NCI-H1930 (cell line): ENCODE data around the gene UBA3.

ENCODE experiments used
- DNase-seq, 2 experiments: peaks; one replicate each; lab custom pipeline; 2025; lab: John Stamatoyannopoulos, UW

The UBA3 gene

GRCh38 chr3:69011096-69011730 lies 69.0 kb downstream of the UBA3 start:
- DNase-seq, result no peak

- no peak for DNase-seq
These were observed 70.4 kb downstream of the UBA3 start for GRCh38 chr3:69009559-69010410.

DNA sequence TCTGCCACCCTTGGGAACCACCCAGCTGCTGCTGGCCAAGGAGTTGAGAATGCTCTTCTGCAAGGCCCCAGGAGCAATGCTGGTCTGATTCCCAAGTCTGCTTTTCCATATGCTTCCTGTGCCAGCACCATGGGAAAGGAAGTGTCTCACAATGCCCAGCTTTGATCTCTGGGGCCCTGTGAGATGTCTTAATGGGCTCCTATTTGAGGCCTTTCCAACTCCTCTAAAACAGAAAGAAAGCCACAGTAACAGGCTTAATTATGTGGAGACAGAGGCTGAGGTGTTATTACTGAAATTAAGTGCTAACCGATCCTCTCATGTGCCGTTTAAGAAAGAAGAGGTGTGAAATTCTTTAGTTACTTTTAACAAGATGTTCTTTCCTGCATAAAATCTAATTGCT lies 71.2 kb downstream of the UBA3 start:
- DNase-seq, result no peak

DNA sequence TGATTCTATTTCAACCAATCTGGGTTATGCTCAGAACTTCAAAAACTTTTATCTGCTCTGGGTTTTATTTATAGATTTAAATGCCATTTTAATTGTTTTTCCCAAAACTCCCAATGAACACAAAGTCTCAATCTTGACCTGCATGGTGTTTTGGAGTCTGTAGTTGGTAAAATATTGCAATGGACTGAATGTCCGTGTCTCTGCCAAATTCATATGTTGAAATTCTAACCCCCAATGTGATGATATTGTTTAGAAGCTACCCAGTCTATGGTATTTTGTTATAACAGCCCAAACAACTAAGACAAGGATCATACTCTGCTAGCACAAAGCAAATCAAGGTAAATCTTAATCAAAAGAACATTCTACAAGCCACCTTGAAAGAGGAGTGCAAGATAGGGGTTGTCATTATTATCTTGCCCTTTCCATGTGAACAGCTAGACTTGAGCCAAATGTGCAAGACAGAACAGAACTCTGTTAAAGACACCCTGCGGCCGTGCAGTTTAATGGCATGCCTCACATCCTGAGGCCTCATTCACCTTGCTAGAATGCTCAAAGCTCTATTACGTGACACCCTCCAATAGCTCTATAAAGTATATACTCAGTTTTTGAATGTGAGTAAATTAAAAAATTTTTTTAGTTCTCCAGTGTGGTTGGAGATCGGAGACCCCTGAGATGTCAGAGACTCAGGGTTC lies 74.2 kb downstream of the UBA3 start:
- no peak for DNase-seq

GRCh38 chr3:69005071-69005790 lies 74.9 kb downstream of the UBA3 start:
- DNase-seq, result no peak
